ENCODE results near the gene UROC1. TPM values are rescaled to one million over a fixed set of nuclear protein-coding genes. Genes with fewer than 3 reads are reported as not detected.

UROC1 gene
- total RNA-seq, 1 donor, result not detected

- H3K4me2 ChIP-seq (ENCODE audit: insufficient read depth, low read length), result peak overlapping the region; percentile 66
- peaks cover 3% of the 10 kb centered on the region for H3K27me3 ChIP-seq (ENCODE audit: insufficient read depth, low read length)
- H3K79me2 ChIP-seq (ENCODE audit: insufficient read depth, low read length), result no peaks in the 10 kb centered on the region
- peak; percentile 88 for DNase-seq (ENCODE audit: insufficient read length, low spot score, missing footprints)
- TF ChIP-seq, protein P1, sequence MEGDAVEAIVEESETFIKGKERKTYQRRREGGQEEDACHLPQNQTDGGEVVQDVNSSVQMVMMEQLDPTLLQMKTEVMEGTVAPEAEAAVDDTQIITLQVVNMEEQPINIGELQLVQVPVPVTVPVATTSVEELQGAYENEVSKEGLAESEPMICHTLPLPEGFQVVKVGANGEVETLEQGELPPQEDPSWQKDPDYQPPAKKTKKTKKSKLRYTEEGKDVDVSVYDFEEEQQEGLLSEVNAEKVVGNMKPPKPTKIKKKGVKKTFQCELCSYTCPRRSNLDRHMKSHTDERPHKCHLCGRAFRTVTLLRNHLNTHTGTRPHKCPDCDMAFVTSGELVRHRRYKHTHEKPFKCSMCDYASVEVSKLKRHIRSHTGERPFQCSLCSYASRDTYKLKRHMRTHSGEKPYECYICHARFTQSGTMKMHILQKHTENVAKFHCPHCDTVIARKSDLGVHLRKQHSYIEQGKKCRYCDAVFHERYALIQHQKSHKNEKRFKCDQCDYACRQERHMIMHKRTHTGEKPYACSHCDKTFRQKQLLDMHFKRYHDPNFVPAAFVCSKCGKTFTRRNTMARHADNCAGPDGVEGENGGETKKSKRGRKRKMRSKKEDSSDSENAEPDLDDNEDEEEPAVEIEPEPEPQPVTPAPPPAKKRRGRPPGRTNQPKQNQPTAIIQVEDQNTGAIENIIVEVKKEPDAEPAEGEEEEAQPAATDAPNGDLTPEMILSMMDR (IDR thresholded peaks at IDR 0.05; ENCODE audit: extremely low read depth, low read depth, low read length), result no peak
- peak overlapping the region; percentile 26 for H3K27ac ChIP-seq (ENCODE audit: low read depth, low read length)
- no peaks in the 10 kb centered on the region for H4K20me1 ChIP-seq (ENCODE audit: insufficient read depth, low read length)
- H2AFZ ChIP-seq (ENCODE audit: low read length), result no peak overlapping the region
- H3K36me3 ChIP-seq (ENCODE audit: insufficient read depth, low read length), result no peaks in the 10 kb centered on the region
- no peaks in the 10 kb centered on the region for H3K9me3 ChIP-seq (ENCODE audit: low read depth, low read length)
- no peak overlapping the region for H3K4me3 ChIP-seq (ENCODE audit: insufficient read depth, low read length)
- H3K4me1 ChIP-seq (ENCODE audit: insufficient read depth, low read length), result peaks cover 14% of the 10 kb centered on the region
These were observed 23.5 kb upstream of the UROC1 start for GRCh38 chr3:126540951-126541627.

DNA sequence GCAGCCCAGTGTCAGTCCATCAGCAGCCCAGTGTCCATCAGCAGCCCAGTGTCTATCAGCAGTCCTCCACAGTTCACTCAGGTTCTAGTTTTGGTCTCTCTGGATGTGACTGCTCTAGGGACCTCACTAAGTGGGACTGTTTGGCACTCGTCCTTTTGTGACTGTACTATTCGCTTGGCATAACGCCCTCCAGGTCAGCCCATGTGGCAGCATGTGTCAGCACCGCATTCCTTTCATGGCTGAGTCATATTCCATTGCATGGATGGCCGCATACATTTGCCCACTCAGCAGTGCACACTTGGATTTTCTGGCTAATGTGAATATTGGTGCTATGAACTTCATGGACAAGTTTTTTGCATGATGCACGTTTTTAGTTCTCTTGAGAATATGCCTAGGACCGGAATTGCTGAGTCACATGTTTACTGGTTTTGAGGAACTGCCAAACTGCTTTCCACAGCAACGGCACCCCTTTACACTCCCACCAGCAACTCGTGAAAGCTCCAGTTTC, 22.8 kb upstream of the UROC1 start:
- DNase-seq (ENCODE audit: insufficient read length, low spot score, missing footprints), result peak; percentile 99
- Histone ChIP-seq H3K9me3 (ENCODE audit: low read depth, low read length) (no peaks in the 10 kb centered on the region), H2AFZ (ENCODE audit: low read length) (no peak overlapping the region), H3K27me3 (ENCODE audit: insufficient read depth, low read length) (peaks cover 10% of the 10 kb centered on the region), H3K4me3 (ENCODE audit: insufficient read depth, low read length) (no peak overlapping the region), H3K79me2 (ENCODE audit: insufficient read depth, low read length) (no peaks in the 10 kb centered on the region), H3K4me2 (ENCODE audit: insufficient read depth, low read length) (peak overlapping the region; percentile 66), H3K27ac (ENCODE audit: low read depth, low read length) (peak overlapping the region; percentile 38), H3K36me3 (ENCODE audit: insufficient read depth, low read length) (no peaks in the 10 kb centered on the region), H3K4me1 (ENCODE audit: insufficient read depth, low read length) (peaks cover 14% of the 10 kb centered on the region), H4K20me1 (ENCODE audit: insufficient read depth, low read length) (no peaks in the 10 kb centered on the region)
- TF ChIP-seq, protein P1 (IDR thresholded peaks at IDR 0.05; ENCODE audit: extremely low read depth, low read depth, low read length), result no peak

DNA sequence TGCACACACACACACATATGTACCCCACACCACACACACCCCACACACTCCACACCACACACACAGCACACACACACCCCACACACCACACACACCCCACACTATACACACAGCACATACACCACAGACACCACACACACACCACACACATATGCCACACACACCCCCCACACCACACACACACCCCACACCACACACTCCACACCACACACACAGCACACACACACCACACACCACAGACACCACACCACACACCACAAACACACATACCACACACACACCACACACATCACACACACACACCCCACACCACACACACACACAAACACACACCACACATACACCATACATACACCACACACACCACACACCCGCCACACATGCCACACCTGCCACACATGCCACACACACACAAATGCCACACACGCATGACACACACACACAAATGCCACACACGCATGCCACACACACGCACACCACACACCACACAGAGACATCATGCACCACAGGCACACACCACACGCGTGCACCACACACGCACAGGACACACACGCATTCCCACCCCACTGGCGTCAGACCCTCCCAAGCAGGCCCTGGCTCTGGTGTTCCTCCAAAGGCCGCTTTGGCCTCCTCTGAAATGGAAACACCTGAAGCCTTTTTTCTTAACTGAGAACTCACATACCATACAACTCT, 22.1 kb upstream of the UROC1 start:
- Histone ChIP-seq H4K20me1 (ENCODE audit: insufficient read depth, low read length) (no peaks in the 10 kb centered on the region), H3K27ac (ENCODE audit: low read depth, low read length) (peak overlapping the region; percentile 38), H3K27me3 (ENCODE audit: insufficient read depth, low read length) (peaks cover 15% of the 10 kb centered on the region), H3K4me3 (ENCODE audit: insufficient read depth, low read length) (no peak overlapping the region), H3K79me2 (ENCODE audit: insufficient read depth, low read length) (no peaks in the 10 kb centered on the region), H3K4me2 (ENCODE audit: insufficient read depth, low read length) (peak overlapping the region; percentile 66), H3K4me1 (ENCODE audit: insufficient read depth, low read length) (peaks cover 14% of the 10 kb centered on the region), H2AFZ (ENCODE audit: low read length) (no peak overlapping the region), H3K36me3 (ENCODE audit: insufficient read depth, low read length) (no peaks in the 10 kb centered on the region), H3K9me3 (ENCODE audit: low read depth, low read length) (no peaks in the 10 kb centered on the region)
- no peak for DNase-seq (ENCODE audit: insufficient read length, low spot score, missing footprints)
- TF ChIP-seq, protein P1 (IDR thresholded peaks at IDR 0.05; ENCODE audit: extremely low read depth, low read depth, low read length), result no peak

DNA sequence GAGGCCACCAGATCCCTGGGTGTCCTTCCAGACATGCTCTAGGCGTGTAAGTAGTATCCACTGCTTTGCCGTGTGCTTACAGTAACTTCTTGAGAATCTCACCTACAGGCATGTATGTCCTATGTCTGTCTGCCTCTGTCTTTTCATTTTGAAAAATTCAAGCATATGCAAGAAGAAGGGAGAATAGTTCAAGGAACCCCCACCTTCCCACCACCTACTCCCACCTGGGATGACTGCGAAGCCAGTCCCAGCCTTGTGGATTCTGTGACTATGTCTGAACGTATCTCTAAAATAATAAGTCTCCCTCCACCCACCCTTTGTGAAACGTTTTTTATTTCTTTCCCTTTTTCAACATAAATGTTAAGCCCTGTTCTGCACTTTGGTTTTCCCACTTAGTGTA, 21.4 kb upstream of the UROC1 start:
- peak; percentile 87 for DNase-seq (ENCODE audit: insufficient read length, low spot score, missing footprints)
- peaks cover 15% of the 10 kb centered on the region for H3K27me3 ChIP-seq (ENCODE audit: insufficient read depth, low read length)

More for the DNA sequence above, 21.4 kb upstream of the UROC1 start:
- Histone ChIP-seq H3K79me2 (ENCODE audit: insufficient read depth, low read length) (no peaks in the 10 kb centered on the region), H3K36me3 (ENCODE audit: insufficient read depth, low read length) (no peaks in the 10 kb centered on the region), H3K4me2 (ENCODE audit: insufficient read depth, low read length) (no peak overlapping the region), H3K27ac (ENCODE audit: low read depth, low read length) (no peak overlapping the region), H3K9me3 (ENCODE audit: low read depth, low read length) (no peaks in the 10 kb centered on the region), H4K20me1 (ENCODE audit: insufficient read depth, low read length) (no peaks in the 10 kb centered on the region), H2AFZ (ENCODE audit: low read length) (no peak overlapping the region), H3K4me1 (ENCODE audit: insufficient read depth, low read length) (peaks cover 14% of the 10 kb centered on the region), H3K4me3 (ENCODE audit: insufficient read depth, low read length) (no peak overlapping the region)
- TF ChIP-seq, protein P1 (IDR thresholded peaks at IDR 0.05; ENCODE audit: extremely low read depth, low read depth, low read length), result no peak
